ENCODE measurements around the gene BLOC1S3.

- TF ChIP-seq EZH2 (IDR thresholded peaks at IDR 0.05) (no peak), POLR2AphosphoS5 (IDR thresholded peaks at IDR 0.05; ENCODE audit: borderline replicate concordance, low read depth, low read length) (no peak)
These were observed 36.4 kb upstream of the BLOC1S3 start for GRCh38 chr19:45142016-45142725.
